ENCODE data around the gene PBX1.

- no peak for TF ChIP-seq CTCF (IDR thresholded peaks at IDR 0.05)
- no peak for TF ChIP-seq POLR2A (IDR thresholded peaks at IDR 0.05)
- TF ChIP-seq POLR2AphosphoS5 (IDR thresholded peaks at IDR 0.05), result no peak
Observed at GRCh38 chr1:164771619-164772361, 212.8 kb downstream of the PBX1 start.
